ENCODE results near the gene FGFRL1.
"Not testable (repeated sequence)": the region's sequence is repeated elsewhere in the genome, so short reads cannot be mapped to it uniquely, and the experiment has no call there.

The FGFRL1 gene

GRCh38 chr4:1036095-1036494, 24.7 kb downstream of the FGFRL1 start:
- no peak for DNase-seq (ENCODE audit: insufficient read length, low spot score)
- FAIRE-seq, result no peak

GRCh38 chr4:1036976-1037810, 25.8 kb downstream of the FGFRL1 start:
- no peak for DNase-seq (ENCODE audit: insufficient read length, low spot score)
- no peak for FAIRE-seq

- FAIRE-seq (no peak), DNase-seq (ENCODE audit: insufficient read length, low spot score) (no peak)
Measured at GRCh38 chr4:1038948-1039492, 27.6 kb downstream of the FGFRL1 start.

- DNase-seq (ENCODE audit: insufficient read length, low spot score) (no peak), FAIRE-seq (no peak)
Measured at GRCh38 chr4:1039493-1040343, 28.3 kb downstream of the FGFRL1 start.

GRCh38 chr4:1040344-1041146, 29.1 kb downstream of the FGFRL1 start:
- no peak for DNase-seq (ENCODE audit: insufficient read length, low spot score)
- FAIRE-seq, result no peak

DNA sequence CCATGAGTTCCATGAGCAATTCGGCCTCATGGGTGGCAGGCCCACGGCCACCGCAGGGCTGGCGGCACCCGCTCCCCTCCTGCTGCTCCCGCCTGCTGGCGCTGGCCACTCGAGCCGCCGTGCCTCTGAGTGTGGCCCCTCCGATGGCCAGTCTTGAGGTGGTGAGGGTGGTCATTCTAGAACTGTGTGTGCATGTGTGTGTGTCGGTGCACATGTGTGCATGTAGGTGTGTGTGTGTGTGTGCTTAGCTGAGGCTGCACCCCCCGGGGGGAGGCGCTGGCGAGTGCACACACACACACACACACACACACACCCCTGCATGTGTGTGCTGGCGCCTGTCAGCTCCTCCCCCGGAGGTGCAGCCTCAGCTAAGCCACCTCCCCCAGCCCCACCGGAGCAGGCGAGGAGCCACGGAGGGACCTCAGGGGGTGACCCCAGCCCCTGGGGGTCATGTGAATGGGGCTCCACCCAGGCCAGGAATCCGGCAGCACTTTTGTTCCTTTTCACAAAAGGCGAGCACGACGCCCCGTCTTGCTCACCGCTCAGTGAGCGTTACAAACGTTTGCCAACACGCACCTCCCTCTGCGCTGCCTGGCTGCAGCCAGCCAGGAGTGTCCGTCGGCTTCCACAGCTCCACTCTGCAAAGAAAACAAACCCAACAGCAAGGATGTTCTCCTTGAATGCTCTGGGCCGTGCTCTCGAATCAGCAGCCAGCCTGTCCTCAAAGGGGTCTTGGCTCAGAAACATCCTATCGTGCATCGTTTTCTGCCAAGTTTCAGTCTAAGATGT, 29.9 kb downstream of the FGFRL1 start:
- FAIRE-seq (no peak), DNase-seq (ENCODE audit: insufficient read length, low spot score) (no peak)

GRCh38 chr4:1041936-1042330, 30.5 kb downstream of the FGFRL1 start:
- FAIRE-seq, result no peak

GRCh38 chr4:1042352-1043055, 31.1 kb downstream of the FGFRL1 start:
- no peak for FAIRE-seq
- DNase-seq (ENCODE audit: insufficient read length, low spot score), result no peak

More at GRCh38 chr4:1041936-1042330, 30.5 kb downstream of the FGFRL1 start:
- DNase-seq (ENCODE audit: insufficient read length, low spot score), result no peak

DNA sequence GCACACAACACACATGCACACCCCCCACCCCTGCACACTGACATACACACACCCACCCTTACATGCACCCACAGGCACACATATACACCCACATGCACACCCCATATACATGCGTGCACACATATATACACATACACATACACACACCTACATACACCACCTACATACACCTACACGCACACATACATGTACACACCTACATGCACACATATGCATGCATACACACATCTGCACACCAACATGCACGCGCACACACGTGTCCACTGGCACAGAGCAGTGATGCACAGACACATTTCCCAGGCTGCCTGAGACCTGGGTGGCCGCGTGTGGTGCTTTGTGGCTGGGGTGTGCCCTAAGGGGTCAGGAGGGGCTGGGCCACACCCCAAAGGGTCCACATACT, 31.7 kb downstream of the FGFRL1 start:
- FAIRE-seq (no peak), DNase-seq (ENCODE audit: insufficient read length, low spot score) (no peak)

DNA sequence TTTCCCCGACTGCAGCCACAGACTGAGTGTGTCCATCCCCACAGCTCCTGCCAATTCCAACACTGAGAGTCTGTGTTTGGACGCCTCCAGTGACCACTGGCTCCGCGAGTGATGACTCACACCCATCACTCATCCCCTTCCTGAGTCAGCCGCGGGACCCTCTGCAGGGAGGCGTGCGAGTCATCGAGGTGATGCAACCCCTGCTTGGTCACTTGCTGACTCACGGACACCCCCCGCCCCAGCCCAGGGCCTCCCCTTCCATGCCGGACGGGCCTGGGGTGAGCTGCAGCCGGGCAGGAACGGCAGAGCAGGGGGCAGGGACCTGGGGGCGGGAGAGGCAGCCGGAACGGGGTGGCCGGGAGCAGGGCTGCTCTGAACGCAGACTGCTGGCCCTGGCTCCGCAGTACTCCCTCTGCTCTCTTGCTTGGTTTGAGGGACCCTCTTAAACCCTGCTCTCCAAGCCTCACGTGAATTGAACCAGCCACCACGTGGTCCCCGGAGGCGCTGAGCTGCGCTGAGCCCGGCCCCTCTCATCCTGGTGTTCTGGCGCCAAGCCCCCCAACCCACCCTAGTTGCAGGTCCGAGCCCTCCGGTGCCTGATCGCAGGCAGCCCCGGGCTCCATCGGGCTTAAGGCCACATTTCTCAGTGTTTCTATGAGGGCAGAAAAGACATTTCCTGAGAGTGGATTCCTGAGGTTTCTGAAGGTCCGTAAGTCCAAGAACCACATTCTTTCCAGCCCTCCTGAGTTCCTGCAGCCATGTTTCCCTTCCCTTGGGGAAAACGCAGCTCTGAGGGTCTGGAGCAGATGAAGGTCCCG, 32.4 kb downstream of the FGFRL1 start:
- FAIRE-seq, result no peak
- no peak for DNase-seq (ENCODE audit: insufficient read length, low spot score)

GRCh38 chr4:1044469-1045192, 33.2 kb downstream of the FGFRL1 start:
- no peak for DNase-seq (ENCODE audit: insufficient read length, low spot score)
- no peak for FAIRE-seq

GRCh38 chr4:1045193-1045594, 33.8 kb downstream of the FGFRL1 start:
- no peak for FAIRE-seq
- no peak for DNase-seq (ENCODE audit: insufficient read length, low spot score)

DNA sequence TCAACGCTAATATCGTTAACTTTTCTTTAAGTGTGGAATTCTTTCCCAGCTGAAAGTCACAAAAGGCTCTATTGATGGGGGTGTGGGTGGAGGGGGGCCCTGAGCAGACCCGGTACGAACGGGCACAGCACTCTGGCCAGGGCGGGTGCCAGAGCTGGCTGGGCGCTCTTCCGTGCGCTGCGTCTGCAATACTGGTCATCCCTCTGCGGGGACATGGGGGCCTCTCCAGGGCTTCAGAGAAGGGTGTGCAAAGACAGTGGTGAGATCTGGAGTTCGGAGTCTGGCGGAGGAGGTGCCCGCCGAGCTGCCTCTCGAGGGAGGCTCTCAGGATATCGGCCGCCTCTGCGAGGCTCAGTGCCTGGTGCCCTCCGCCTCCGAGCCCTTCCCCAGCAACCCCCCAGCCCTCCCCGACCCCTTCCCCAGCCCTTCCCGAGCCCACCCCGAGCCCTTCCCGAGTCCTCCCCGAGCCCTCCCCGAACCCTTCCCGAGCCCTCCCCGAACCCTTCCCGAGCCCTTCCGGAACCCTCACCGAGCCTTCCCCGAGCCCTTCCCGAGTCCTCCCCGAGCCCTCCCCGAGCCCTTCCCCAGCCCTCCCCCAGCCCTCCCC, 34.3 kb downstream of the FGFRL1 start:
- DNase-seq (ENCODE audit: insufficient read length, low spot score) (no peak), FAIRE-seq (no peak)

- not testable (repeated sequence) for FAIRE-seq; DNase-seq (ENCODE audit: insufficient read length, low spot score)
Measured at GRCh38 chr4:1046581-1047011, 35.2 kb downstream of the FGFRL1 start.

DNA sequence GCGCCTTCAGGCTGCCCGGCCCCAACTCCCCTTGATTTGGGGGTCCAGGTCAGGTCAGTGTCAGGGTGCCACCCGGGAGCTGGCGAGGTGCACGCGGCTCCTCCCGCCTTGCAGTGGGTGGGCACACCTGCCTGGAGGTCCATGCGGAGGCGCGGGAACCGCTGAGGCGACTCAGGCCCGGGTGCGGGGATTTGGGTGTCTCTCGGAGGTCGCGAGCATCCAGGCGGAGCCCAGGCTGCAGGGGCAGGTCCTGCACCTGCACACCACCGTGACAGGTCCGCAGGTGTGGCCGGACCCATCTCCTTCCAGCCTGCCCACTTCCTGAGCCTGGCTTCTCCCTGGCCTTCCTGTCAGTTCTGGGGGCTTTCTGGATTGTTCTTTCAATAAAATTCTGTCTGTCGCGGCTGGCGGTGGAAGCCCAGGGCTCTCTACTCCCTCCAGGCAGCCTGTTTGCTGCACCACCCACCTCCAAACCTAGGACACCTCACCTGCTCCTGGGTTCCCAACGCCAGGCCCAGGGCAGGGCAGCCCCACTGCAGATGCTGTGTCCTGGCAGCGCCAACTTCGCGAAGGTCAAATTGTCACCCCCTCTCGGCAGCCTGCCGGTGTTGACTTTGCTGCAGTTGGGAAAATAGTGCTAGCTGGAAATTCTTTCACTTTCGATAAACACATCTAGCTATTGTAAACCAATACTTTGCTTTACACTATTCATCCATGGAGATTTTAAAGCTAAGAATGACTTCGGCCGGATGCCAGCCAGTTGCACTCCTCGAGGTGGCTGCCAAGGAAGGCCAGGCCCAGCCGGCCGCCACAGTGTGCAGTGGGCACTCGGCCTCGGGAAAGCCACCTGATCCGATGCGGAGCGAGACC, 35.9 kb downstream of the FGFRL1 start:
- no peak for DNase-seq (ENCODE audit: insufficient read length, low spot score)
- no peak for FAIRE-seq

GRCh38 chr4:1047976-1048772, 36.7 kb downstream of the FGFRL1 start:
- DNase-seq (ENCODE audit: insufficient read length, low spot score) (no peak), FAIRE-seq (no peak)

Measured in GM19239 (cell line).